Right lobe of liver (tissue), 6 donors: ENCODE measurements around the gene GNB5. TPM values are rescaled to one million over a fixed set of nuclear protein-coding genes. Genes with fewer than 3 reads are reported as not detected.
"Not testable (repeated sequence)": the region's sequence is repeated elsewhere in the genome, so short reads cannot be mapped to it uniquely, and the experiment has no call there.

Experiments used
- ATAC-seq, 4 donors: fragments of 200-7000 bp; cut with Tn5 transposase; one replicate each; pipeline ENCODE4 v1.9.1; 2020; ENCODE audit warnings: mild to moderate bottlenecking in 4 of 4, moderate library complexity in 4 of 4
- DNase-seq, 3 donors: peaks; one replicate each; pipeline ENCODE4 v3.0.0-alpha.2; 2020
- H3K27ac ChIP-seq, 3 donors: fragments of 200-600 bp; one replicate each; pipeline ENCODE4 v1.8.0; 2022
- H3K27me3 ChIP-seq, 2 donors: fragments of 200-600 bp; one replicate each; pipeline ENCODE4 v1.8.0; 2022
- H3K36me3 ChIP-seq, 4 donors: fragments of 200-600 bp; sonication (generic) in 1 of 4; one replicate each; pipeline versions ENCODE4 v1.5.1 to v1.8.0; 2017 to 2022; ENCODE audit warnings: control low read depth in 1 of 4
- H3K4me1 ChIP-seq, 4 donors: fragments of 200-600 bp; sonication (generic) in 1 of 4; one replicate each; pipeline versions ENCODE4 v1.5.1 to v1.8.0; 2017 to 2022; ENCODE audit warnings: control low read depth in 1 of 4
- H3K4me3 ChIP-seq, 3 donors: fragments of 200-600 bp; one replicate each; pipeline ENCODE4 v1.8.0; 2022
- H3K9me3 ChIP-seq, 4 donors: fragments of 200-600 bp; sonication (generic) in 1 of 4; one replicate each; pipeline versions ENCODE4 v1.5.1 to v1.8.0; 2017 to 2022; ENCODE audit warnings: control low read depth in 1 of 4
- POLR2A ChIP-seq: fragments of 450-650 bp; IDR thresholded peaks from one replicate; pipeline ENCODE4 v1.6.1; 2017; ENCODE audit warnings: antibody characterized with exemption, mild to moderate bottlenecking
- WGBS: methylation state at CpG from one replicate; pipeline ENCODE4 v1.1.6; 2018; ENCODE audit warnings: low coverage, low lambda C conversion rate; ENCODE audit not compliant: insufficient coverage; ENCODE audit errors: missing lambda C conversion rate; 5-methylcytosine and 5-hydroxymethylcytosine counted together
- intact Hi-C, 2 donors: fragments of 100-400 bp; cut with DNase I; formaldehyde crosslinking; loops; one replicate each; pipeline versions ENCODE4 v1.11.2 to v1.14.1; 2022
- total RNA-seq, 6 experiments: library from RNA; depleted of rRNA in 2 of 6; stranded (reverse); fragments of >200 nt in 2 of 6; fragmentation: NEBNext Ultra II Directional in 3 of 6; extraction: Animal tissue kit (Norgen Biotek cat#: 25700) in 3 of 6; gene quantifications; one replicate each; pipeline versions ENCODE4 v1.1.0 to v1.2.4, GENCODE V29; 2016 to 2023
- TF ChIP-seq, protein P1 (sequence below), 4 donors: fragments of 200-600 bp in 3 of 4; fragments of 450-650 bp in 1 of 4; IDR thresholded peaks; one replicate each; pipeline versions ENCODE4 v1.5.1 to v1.8.0; 2016 to 2022; ENCODE audit warnings: antibody characterized with exemption in 4 of 4, mild to moderate bottlenecking in 2 of 4
- donor health status: DM: no; HTN: yes; CAD: no.
- donor health status: DM: no; HTN: no; CAD: no.
- donor health status: DM: no; HTN: no; CAD: no.
- donor health status: DM: no; HTN: yes; CAD: no.
- donor health status: DM: no; HTN: yes; CAD: no.

The GNB5 gene
- total RNA-seq, 6 experiments from 2014 or later = 11.1 to 34.5 (median 16.5) TPM

- no peaks in the 10 kb centered on the region for H3K27me3 ChIP-seq
- no peaks in the 10 kb centered on the region for H3K9me3 ChIP-seq
- peak in 2 of 4 donors; percentile 11 to 28 for ATAC-seq
- intact Hi-C loops = no loop called here
- TF ChIP-seq, protein P1, sequence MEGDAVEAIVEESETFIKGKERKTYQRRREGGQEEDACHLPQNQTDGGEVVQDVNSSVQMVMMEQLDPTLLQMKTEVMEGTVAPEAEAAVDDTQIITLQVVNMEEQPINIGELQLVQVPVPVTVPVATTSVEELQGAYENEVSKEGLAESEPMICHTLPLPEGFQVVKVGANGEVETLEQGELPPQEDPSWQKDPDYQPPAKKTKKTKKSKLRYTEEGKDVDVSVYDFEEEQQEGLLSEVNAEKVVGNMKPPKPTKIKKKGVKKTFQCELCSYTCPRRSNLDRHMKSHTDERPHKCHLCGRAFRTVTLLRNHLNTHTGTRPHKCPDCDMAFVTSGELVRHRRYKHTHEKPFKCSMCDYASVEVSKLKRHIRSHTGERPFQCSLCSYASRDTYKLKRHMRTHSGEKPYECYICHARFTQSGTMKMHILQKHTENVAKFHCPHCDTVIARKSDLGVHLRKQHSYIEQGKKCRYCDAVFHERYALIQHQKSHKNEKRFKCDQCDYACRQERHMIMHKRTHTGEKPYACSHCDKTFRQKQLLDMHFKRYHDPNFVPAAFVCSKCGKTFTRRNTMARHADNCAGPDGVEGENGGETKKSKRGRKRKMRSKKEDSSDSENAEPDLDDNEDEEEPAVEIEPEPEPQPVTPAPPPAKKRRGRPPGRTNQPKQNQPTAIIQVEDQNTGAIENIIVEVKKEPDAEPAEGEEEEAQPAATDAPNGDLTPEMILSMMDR (IDR thresholded peaks at IDR 0.05) = no peak
- no peak overlapping the region for H3K27ac ChIP-seq
- DNase-seq = no peak
- H3K4me3 ChIP-seq = no peak overlapping the region
- H3K36me3 ChIP-seq = no peaks in the 10 kb centered on the region
- H3K4me1 ChIP-seq = no peaks in the 10 kb centered on the region
Observed at GRCh38 chr15:52097180-52097579, 94.0 kb downstream of the GNB5 start.

DNA sequence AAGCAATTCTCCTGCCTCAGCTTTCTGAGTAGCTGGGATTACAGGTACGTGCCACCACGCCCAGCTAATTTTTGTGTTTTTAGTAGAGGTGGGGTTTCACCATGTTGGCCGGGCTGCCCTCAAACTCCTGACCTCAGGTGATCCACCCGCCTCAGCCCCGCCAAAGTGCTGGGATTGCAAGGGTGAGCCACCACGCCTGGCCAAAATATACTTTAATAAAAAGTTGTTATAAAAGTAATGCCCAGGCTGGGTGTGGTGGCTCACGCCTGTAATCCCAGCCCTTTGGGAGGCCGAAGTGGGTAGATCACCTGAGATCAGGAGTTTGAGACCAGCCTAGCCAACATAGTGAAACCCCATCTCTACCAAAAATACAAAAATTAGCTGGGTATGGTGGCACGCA lies 94.7 kb downstream of the GNB5 start:
- H3K27ac ChIP-seq, intact Hi-C loops, H3K9me3 ChIP-seq, H3K27me3 ChIP-seq, DNase-seq, ATAC-seq, H3K4me3 ChIP-seq, H3K4me1 ChIP-seq, H3K36me3 ChIP-seq: not testable (repeated sequence)
- WGBS = 89% methylated on average over 9 of the region's 9 CpGs

- H3K27ac ChIP-seq = no peak overlapping the region
- ATAC-seq (no peak), DNase-seq (no peak)
- H3K9me3 ChIP-seq = no peaks in the 10 kb centered on the region
- H3K4me3 ChIP-seq = no peak overlapping the region
- intact Hi-C loops = no loop called here
- no peaks in the 10 kb centered on the region for H3K36me3 ChIP-seq
- WGBS = 67% methylated on average over 4 of the region's 4 CpGs
- TF ChIP-seq POLR2A = no peak
- TF ChIP-seq, protein P1 (IDR thresholded peaks at IDR 0.05) = no peak
- H3K27me3 ChIP-seq = no peaks in the 10 kb centered on the region
- no peaks in the 10 kb centered on the region for H3K4me1 ChIP-seq
Observed at GRCh38 chr15:52095597-52096262, 95.5 kb downstream of the GNB5 start.

GRCh38 chr15:52094811-52095584 lies 96.2 kb downstream of the GNB5 start:
- intact Hi-C loops = no loop called here
- H3K4me3 ChIP-seq = no peak overlapping the region
- H3K36me3 ChIP-seq = no peaks in the 10 kb centered on the region
- no peaks in the 10 kb centered on the region for H3K27me3 ChIP-seq
- ATAC-seq (no peak), DNase-seq (no peak)
- TF ChIP-seq POLR2A = no peak
- H3K27ac ChIP-seq = no peak overlapping the region
- no peaks in the 10 kb centered on the region for H3K4me1 ChIP-seq
- H3K9me3 ChIP-seq = no peaks in the 10 kb centered on the region
- 79% methylated on average over 8 of the region's 12 CpGs for WGBS

DNA sequence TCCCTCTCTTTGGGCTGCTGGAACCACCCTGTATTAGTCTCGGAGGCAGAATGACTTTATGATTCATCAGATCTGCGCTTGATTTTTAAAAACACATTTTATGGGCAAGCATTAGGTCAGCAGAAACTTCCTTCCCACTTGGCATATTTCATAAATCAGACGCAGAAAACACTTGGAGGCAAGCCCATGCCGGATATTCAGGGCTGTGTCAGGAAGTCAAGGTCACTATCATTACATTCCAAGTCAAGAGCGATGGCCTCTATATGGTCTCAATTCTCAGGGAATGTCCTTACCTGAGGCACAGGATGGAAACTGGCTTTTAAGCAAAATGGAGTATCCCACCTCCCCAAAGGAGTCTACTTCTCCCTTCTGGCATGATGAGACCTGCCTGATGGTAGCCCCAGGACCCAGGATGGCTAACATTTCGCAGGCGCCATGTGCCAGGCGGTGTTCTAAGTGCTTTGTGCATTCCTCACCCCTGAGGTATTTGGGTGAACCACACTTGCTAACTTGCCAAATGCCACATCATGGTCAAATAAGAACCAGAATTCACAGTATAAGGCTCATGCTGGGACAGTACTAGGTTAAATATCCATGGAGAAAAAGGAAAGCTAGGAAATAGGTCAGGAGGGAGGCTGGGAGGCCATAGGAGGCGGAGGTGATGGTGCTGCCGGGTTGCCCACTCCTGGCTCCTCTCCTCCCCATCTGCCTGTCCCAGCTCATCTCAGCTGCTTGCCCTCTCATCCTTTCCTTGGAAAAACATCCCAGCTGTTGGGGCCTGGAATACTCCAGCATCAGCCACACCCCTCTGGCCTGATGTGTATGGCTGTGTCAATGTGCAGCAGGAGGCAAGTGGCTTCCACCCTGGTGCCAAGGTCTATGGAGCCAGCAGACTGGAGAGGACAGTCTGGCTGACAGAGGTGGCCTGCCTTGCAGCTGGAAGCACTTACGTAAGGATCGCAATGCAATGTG lies 97.4 kb downstream of the GNB5 start:
- TF ChIP-seq POLR2A = no peak
- TF ChIP-seq, protein P1 (IDR thresholded peaks at IDR 0.05) = no peak
- Histone ChIP-seq H3K9me3 (no peaks in the 10 kb centered on the region), H3K4me3 (no peak overlapping the region), H3K27me3 (no peaks in the 10 kb centered on the region), H3K4me1 (no peaks in the 10 kb centered on the region), H3K36me3 (no peaks in the 10 kb centered on the region), H3K27ac (peak overlapping the region in 1 of 3 donors; percentile 19)
- DNase-seq = no peak
- ATAC-seq = peak; percentile 44 to 80 (median 76)
- WGBS = 66% methylated on average over 10 of the region's 12 CpGs
- intact Hi-C loops = no loop called here
